Stimulated activated memory B cell treated with anti-CD40 and anti-IgM and Interleukin-4, amounts not matched to agents 10 μg/mL and 1 μg/mL and 100 μg/mL, for 72 hours (primary cell): ENCODE measurements around the gene ACAP3.

Experiments
- ATAC-seq: fragments of 150-1000 bp; cut with Tn5 transposase; 2 replicates; pipeline ENCODE4 v1.10.0; 2021
- H3K27ac Mint-ChIP-seq: one replicate; pipeline ENCODE4 v1.8.0; 2022; ENCODE audit warnings: mild to moderate bottlenecking, mixed read lengths
- H3K27me3 Mint-ChIP-seq: one replicate; pipeline ENCODE4 v1.8.0; 2022; ENCODE audit warnings: mixed read lengths
- H3K36me3 Mint-ChIP-seq: one replicate; pipeline ENCODE4 v1.8.0; 2022; ENCODE audit warnings: mixed read lengths
- H3K4me1 Mint-ChIP-seq: one replicate; pipeline ENCODE4 v1.8.0; 2022; ENCODE audit warnings: mixed read lengths
- H3K4me3 Mint-ChIP-seq: one replicate; pipeline ENCODE4 v1.8.0; 2022; ENCODE audit warnings: mild to moderate bottlenecking, moderate library complexity, mixed read lengths
- H3K9me3 Mint-ChIP-seq: one replicate; pipeline ENCODE4 v1.8.0; 2022; ENCODE audit warnings: mixed read lengths

The ACAP3 gene

DNA sequence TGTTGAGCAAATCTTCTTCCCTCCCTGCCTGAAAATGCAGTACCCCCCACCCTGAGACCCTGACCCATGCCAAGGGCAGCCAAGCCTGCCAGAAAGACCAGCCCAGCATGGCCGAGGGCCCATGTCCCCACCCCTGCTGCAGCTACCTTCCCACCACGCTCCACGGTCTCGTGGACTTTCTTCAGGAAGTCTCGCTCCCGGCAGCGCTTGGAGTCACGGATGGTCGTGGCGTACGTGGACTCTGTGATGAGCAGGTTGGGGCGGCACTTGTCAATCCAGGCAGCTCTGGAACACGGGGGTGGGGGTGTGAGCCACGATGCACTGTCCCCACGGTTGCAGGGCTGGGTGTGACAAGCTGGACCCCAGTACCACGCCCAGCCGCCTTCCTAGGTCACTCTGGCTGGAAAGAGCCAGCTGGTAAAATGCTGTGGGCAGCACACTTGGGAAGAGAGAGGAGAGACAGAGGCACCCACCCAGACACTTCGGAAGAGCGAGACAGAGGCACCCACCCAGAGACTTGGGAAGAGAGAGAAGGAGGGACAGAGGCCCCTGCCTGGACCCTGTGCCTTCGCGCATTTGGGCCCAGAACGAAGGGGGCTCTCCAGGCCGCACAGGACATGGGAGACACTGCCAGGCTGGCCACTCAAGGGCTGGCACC lies 7.1 kb upstream of the ACAP3 start:
- no peaks in the 10 kb centered on the region for H3K9me3 Mint-ChIP-seq
- H3K4me1 Mint-ChIP-seq, result peaks cover 7% of the 10 kb centered on the region
- no peak overlapping the region for H3K27ac Mint-ChIP-seq
- no peaks in the 10 kb centered on the region for H3K27me3 Mint-ChIP-seq
- peaks cover 34% of the 10 kb centered on the region for H3K36me3 Mint-ChIP-seq
- no peak overlapping the region for H3K4me3 Mint-ChIP-seq
- no peak for ATAC-seq

DNA sequence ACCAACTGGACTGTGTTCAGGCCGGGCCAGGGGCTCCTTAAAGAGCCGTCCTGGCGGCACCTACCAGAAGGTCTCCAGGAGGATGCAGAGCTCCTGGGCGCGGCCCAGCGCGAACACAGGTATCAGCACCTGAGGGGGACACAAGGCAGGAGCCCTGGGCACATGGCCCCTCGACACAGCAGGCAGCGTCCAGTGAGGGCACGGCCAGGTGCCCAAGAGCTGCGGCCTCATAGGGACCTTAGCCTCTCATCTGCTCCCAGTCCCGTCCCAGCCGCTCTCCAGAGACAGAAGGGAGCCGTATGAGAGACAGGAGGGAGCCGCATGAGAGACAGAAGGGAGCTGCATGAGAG lies 6.5 kb upstream of the ACAP3 start:
- H3K36me3 Mint-ChIP-seq, result peaks cover 28% of the 10 kb centered on the region
- H3K4me3 Mint-ChIP-seq, result no peak overlapping the region
- no peak overlapping the region for H3K27ac Mint-ChIP-seq
- no peaks in the 10 kb centered on the region for H3K9me3 Mint-ChIP-seq
- no peaks in the 10 kb centered on the region for H3K27me3 Mint-ChIP-seq
- peaks cover 7% of the 10 kb centered on the region for H3K4me1 Mint-ChIP-seq
- ATAC-seq, result no peak

DNA sequence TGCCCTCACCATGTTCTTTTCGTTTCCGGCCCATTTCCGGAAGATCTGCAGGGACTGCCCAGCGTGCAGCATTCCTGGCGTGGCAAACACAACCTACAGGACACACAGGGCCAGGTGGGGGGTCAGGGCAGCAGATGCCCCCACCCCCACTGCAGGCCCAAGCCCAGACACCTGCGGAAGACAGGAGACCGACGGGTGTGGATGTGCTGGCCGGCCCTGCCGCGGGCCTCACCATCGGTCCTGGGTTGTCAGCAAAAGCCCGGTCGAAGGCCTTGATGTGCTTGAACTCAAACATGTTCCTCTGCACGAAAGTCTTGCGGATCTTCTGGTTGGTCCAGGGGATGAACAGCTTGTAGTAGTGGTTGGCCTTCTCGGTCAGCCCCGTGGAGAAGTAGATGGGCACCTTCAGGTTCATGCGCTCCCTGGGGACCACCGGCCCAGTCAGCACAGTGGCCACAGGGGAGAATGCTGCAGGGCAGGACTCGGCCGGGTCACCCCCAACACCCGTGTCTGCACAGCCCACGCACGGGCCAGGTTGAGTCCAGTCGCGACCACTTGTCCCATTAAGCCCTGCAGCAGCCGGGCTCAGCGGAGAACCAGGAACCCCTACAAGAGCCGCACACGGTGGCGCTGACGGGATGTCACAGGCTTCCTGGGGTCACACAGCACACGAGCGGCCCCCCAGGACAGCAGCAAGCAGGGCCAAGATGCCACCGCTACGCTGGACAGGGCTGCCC lies 5.9 kb upstream of the ACAP3 start:
- no peak for ATAC-seq
- Mint-ChIP-seq H3K36me3 (peaks cover 23% of the 10 kb centered on the region), H3K27me3 (no peaks in the 10 kb centered on the region), H3K4me3 (no peak overlapping the region), H3K9me3 (no peaks in the 10 kb centered on the region), H3K27ac (no peak overlapping the region), H3K4me1 (peaks cover 7% of the 10 kb centered on the region)

- H3K4me3 Mint-ChIP-seq, result no peak overlapping the region
- H3K36me3 Mint-ChIP-seq, result peaks cover 23% of the 10 kb centered on the region
Measured at GRCh38 chr1:1312450-1313314, 5.0 kb upstream of the ACAP3 start.

DNA sequence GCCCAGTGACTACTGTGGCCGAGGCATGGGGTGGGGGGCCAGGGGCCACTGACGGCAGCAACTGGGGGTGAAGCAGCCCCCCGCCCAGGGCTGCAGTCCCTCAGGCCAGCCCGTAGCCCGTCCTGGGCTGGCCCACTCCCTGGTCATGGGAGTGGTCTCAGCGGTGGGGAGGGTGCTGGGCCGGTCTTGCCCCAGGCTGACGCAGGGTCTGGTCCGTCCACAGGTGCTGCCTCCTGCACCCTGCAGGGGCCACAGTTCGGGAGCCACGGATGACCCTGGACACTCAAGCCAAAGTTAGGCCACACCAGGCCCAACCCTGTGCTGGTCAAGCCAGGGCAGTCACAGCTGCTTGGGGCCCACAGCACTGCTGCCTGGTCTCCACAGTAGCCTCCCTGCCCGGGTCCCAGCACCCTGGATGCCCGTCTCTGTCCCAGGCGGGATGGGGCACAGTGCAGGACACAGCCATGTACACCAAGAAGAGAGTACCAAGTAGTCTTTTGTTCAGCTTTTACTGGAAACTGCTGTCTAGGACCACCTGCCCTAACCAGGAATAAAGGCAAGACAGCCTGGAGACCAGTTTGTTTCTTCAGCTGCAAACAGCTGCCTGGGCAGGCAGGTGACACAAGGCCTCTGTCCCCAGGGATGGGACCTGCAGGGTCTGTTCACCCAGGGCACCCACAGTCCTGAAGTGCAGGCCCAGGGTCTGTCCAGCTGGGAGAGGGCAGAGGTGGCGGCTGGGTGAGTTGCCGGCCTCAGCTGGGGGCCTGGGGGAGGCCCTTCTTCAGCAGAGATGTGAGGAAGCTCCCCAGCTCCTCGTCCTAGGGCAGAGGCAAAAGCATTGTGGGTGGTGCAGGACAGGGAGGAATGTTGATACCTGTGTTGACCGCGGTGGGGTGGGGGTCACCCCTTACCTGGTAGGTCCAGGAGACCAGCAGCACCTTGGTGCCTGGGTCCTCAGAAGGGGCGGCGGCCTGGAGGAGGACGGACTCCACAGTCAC lies 3.7 kb upstream of the ACAP3 start:
- Mint-ChIP-seq H3K36me3 (peaks cover 23% of the 10 kb centered on the region), H3K4me1 (peaks cover 15% of the 10 kb centered on the region), H3K27ac (no peak overlapping the region), H3K27me3 (no peaks in the 10 kb centered on the region), H3K4me3 (no peak overlapping the region), H3K9me3 (no peaks in the 10 kb centered on the region)
- no peak for ATAC-seq

More at GRCh38 chr1:1312450-1313314, 5.0 kb upstream of the ACAP3 start:
- ATAC-seq, result no peak
- peaks cover 7% of the 10 kb centered on the region for H3K4me1 Mint-ChIP-seq
- H3K27me3 Mint-ChIP-seq, result no peaks in the 10 kb centered on the region
- H3K9me3 Mint-ChIP-seq, result no peaks in the 10 kb centered on the region
- no peak overlapping the region for H3K27ac Mint-ChIP-seq

DNA sequence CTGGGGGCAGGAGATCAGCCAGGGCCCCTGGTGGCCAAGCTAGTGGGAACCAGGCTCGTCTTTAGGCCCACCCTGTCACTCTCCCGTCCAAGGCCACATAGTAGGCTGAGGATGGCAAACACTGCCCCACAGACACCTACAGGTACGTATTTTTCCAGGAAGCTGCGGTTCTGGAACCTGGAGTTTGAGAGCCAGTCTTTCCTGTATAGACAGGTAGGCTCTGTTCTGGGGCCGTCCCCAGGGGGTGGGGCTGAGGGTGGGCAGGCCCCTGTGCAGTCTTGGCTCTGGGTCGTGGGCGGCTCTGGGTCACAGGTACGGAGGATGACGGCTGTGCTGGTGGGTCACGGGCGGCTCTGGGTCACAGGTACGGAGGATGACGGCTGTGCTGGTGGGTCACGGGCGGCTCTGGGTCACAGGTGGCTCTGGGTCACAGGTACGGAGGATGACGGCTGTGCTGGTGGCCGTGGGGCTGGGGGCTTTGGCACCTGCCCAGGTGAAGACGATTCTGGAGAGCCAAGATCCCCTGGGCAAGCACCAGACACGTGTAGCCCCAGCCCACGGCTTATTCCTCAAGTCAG lies 2.8 kb upstream of the ACAP3 start:
- H3K36me3 Mint-ChIP-seq, result peaks cover 23% of the 10 kb centered on the region
- H3K9me3 Mint-ChIP-seq, result no peaks in the 10 kb centered on the region
- no peak overlapping the region for H3K27ac Mint-ChIP-seq
- H3K4me1 Mint-ChIP-seq, result peaks cover 23% of the 10 kb centered on the region
- H3K27me3 Mint-ChIP-seq, result no peaks in the 10 kb centered on the region
- peak overlapping the region; percentile 79 for H3K4me3 Mint-ChIP-seq
- ATAC-seq, result no peak

DNA sequence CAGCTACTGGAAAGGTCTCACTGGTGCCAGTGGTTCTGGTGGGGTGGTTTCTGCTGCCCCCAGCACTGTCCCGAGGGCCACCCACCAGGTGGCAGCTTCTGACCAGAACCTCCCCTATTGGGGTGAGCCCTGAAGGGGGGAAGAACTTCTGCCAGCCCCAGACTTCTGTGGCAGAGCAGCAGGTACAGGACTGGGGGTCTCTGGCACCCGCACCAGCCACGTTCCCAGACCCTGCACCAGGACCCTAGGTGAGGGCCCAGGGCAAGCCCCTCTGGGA lies 2.3 kb upstream of the ACAP3 start:
- no peak for ATAC-seq
- Mint-ChIP-seq H3K36me3 (peaks cover 22% of the 10 kb centered on the region), H3K4me1 (peaks cover 28% of the 10 kb centered on the region), H3K27ac (peak overlapping the region; percentile 75), H3K9me3 (no peaks in the 10 kb centered on the region), H3K4me3 (peak overlapping the region; percentile 79), H3K27me3 (no peaks in the 10 kb centered on the region)

GRCh38 chr1:1309251-1310108 lies 1.8 kb upstream of the ACAP3 start:
- Mint-ChIP-seq H3K36me3 (peaks cover 16% of the 10 kb centered on the region), H3K27ac (peak overlapping the region; percentile 75), H3K9me3 (no peaks in the 10 kb centered on the region), H3K4me1 (peaks cover 34% of the 10 kb centered on the region), H3K4me3 (peak overlapping the region; percentile 79), H3K27me3 (no peaks in the 10 kb centered on the region)
- no peak for ATAC-seq

DNA sequence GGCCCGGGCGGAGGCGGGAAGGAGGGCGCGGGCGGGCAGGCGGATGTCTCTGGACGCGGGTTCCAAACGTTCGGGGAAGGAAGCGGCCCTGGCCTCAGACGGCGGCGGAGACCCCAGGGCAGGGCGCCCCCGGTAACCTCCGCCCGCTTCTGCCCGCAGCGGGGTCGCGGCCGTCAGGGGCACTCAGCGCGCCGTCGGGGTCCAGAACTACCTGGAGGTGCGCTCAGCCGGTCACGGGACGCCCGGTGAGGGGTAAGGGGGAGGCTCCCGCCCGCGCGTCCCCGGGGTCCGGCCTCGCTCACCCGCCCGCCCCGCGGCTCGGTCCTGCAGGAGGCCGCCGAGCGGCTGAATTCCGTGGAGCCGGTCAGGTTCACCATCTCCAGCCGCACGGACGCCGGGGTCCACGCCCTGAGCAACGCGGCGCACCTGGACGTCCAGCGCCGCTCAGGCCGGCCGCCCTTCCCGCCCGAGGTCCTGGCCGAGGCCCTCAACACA lies 1.1 kb upstream of the ACAP3 start:
- peaks cover 13% of the 10 kb centered on the region for H3K36me3 Mint-ChIP-seq
- peak overlapping the region; percentile 83 for H3K4me3 Mint-ChIP-seq
- peaks cover 36% of the 10 kb centered on the region for H3K4me1 Mint-ChIP-seq
- peak overlapping the region; percentile 75 for H3K27ac Mint-ChIP-seq
- no peaks in the 10 kb centered on the region for H3K9me3 Mint-ChIP-seq
- peak; percentile 0 for ATAC-seq
- H3K27me3 Mint-ChIP-seq, result no peaks in the 10 kb centered on the region

- Mint-ChIP-seq H3K4me3 (peak overlapping the region; percentile 80), H3K4me1 (peaks cover 36% of the 10 kb centered on the region), H3K27me3 (no peaks in the 10 kb centered on the region), H3K36me3 (peaks cover 2% of the 10 kb centered on the region), H3K27ac (peak overlapping the region; percentile 75), H3K9me3 (no peaks in the 10 kb centered on the region)
- ATAC-seq, result peak; percentile 1
Measured at GRCh38 chr1:1307261-1307922, 338 bp downstream of the ACAP3 start.

- Mint-ChIP-seq H3K4me1 (peaks cover 36% of the 10 kb centered on the region), H3K27me3 (no peaks in the 10 kb centered on the region), H3K4me3 (peak overlapping the region; percentile 80), H3K9me3 (no peaks in the 10 kb centered on the region), H3K36me3 (no peaks in the 10 kb centered on the region), H3K27ac (peak overlapping the region; percentile 83)
- ATAC-seq, result no peak
Measured at GRCh38 chr1:1306661-1307260, 969 bp downstream of the ACAP3 start.

DNA sequence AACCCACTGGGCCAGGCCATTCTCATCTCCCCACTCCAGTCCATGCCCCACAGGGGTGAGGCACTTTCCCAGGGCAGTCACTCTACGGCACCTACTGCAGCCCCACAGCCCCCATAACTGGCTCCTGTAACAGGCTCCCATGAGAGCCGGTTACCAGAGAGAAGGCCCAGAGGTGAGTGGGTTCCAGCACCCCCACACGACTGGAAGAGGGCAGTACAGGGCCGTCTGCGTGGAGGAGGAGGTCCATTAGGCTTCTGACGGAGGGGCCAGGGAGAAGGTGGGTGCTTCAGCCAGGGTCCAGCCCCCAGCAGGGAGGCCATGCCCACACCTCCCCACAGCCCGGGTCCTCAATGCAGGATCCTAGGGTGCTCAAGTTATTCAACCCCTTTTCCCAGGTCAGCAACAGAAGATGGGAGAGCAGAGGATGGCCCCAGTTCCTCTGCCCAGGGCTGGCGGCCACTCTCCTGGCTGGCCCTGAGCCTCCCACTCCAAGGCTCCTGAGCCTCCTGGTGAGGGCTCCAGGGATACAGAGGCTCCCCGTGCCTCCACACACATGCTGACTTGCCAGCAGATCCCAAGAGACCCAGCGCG lies 1.6 kb downstream of the ACAP3 start:
- Mint-ChIP-seq H3K27me3 (no peaks in the 10 kb centered on the region), H3K4me1 (peaks cover 36% of the 10 kb centered on the region), H3K36me3 (no peaks in the 10 kb centered on the region), H3K27ac (peak overlapping the region; percentile 83), H3K9me3 (no peaks in the 10 kb centered on the region), H3K4me3 (peak overlapping the region; percentile 80)
- no peak for ATAC-seq
